Neural progenitor cell (in vitro differentiated cells): ENCODE measurements around the gene ENDOU. TPM values are rescaled to one million over a fixed set of nuclear protein-coding genes. Genes with fewer than 3 reads are reported as not detected.

Source experiments
- DNase-seq: peaks from one replicate; pipeline ENCODE4 v3.0.0-alpha.2; 2016; ENCODE audit warnings: low spot score
- H2AFZ ChIP-seq: fragments of 200-600 bp; sonication (generic); replicated peaks from 2 replicates; pipeline ENCODE4 v1.6.1; 2016; ENCODE audit warnings: antibody characterized with exemption
- H3F3A ChIP-seq: fragments of 200-600 bp; sonication (generic); 2 replicates; pipeline ENCODE4 v1.6.1; 2016; ENCODE audit warnings: antibody characterized with exemption, low read depth
- H3K27ac ChIP-seq: fragments of 200-600 bp; sonication (generic); 2 replicates; pipeline ENCODE4 v1.5.1; 2016; ENCODE audit warnings: mild to moderate bottlenecking
- H3K27me3 ChIP-seq: fragments of 200-600 bp; sonication (generic); 2 replicates; pipeline ENCODE4 v1.6.1; 2016; ENCODE audit warnings: mild to moderate bottlenecking, moderate library complexity
- H3K36me3 ChIP-seq: fragments of 200-600 bp; sonication (generic); 2 replicates; pipeline ENCODE4 v1.5.1; 2016
- H3K4me1 ChIP-seq: fragments of 200-600 bp; sonication (generic); 2 replicates; pipeline ENCODE4 v1.6.1; 2016; ENCODE audit warnings: mixed run types
- H3K4me2 ChIP-seq: fragments of 200-600 bp; sonication (generic); 2 replicates; pipeline ENCODE4 v1.6.1; 2016
- H3K4me3 ChIP-seq: fragments of 200-600 bp; sonication (generic); 2 replicates; pipeline ENCODE4 v1.5.1; 2016
- H3K79me2 ChIP-seq: fragments of 200-600 bp; sonication (generic); 2 replicates; pipeline ENCODE4 v1.6.1; 2016; ENCODE audit warnings: low read depth
- H3K9ac ChIP-seq: fragments of 200-600 bp; sonication (generic); 2 replicates; pipeline ENCODE4 v1.6.1; 2016
- H3K9me3 ChIP-seq: fragments of 200-600 bp; sonication (generic); 2 replicates; pipeline ENCODE4 v1.5.1; 2016; ENCODE audit warnings: low read depth
- H4K20me1 ChIP-seq: fragments of 200-600 bp; sonication (generic); 2 replicates; pipeline ENCODE4 v1.6.1; 2016; ENCODE audit warnings: low read depth
- H3K27ac Mint-ChIP-seq: 3 replicates; pipeline ENCODE4 v1.8.0; 2021; ENCODE audit warnings: mixed read lengths
- H3K27me3 Mint-ChIP-seq: 2 replicates; pipeline ENCODE4 v1.8.0; 2022; ENCODE audit warnings: low read depth, mild to moderate bottlenecking, inconsistent platforms, moderate library complexity, mixed read lengths; ENCODE audit not compliant: insufficient read depth
- H3K36me3 Mint-ChIP-seq: 3 replicates; pipeline ENCODE4 v1.8.0; 2021; ENCODE audit warnings: mixed read lengths
- H3K4me1 Mint-ChIP-seq: 3 replicates; pipeline ENCODE4 v1.8.0; 2021; ENCODE audit warnings: mixed read lengths
- H3K4me3 Mint-ChIP-seq: 3 replicates; pipeline ENCODE4 v1.8.0; 2021; ENCODE audit warnings: mild to moderate bottlenecking, moderate library complexity, mixed read lengths
- H3K9me3 Mint-ChIP-seq: 3 replicates; pipeline ENCODE4 v1.8.0; 2020; ENCODE audit warnings: mixed read lengths
- CTCF ChIP-seq: fragments of 200-600 bp; sonication (generic); IDR thresholded peaks from 2 replicates; pipeline ENCODE4 v1.5.1; 2017; ENCODE audit warnings: antibody characterized with exemption, mild to moderate bottlenecking
- EZH2 ChIP-seq: fragments of 200-600 bp; sonication (generic); IDR thresholded peaks from 2 replicates; pipeline ENCODE4 v1.6.1; 2017; ENCODE audit warnings: antibody characterized with exemption, mild to moderate bottlenecking, moderate library complexity
- EZH2phosphoT487 ChIP-seq: fragments of 200-600 bp; sonication (generic); IDR thresholded peaks from 2 replicates; pipeline ENCODE4 v1.6.1; 2017; ENCODE audit warnings: antibody characterized with exemption
- total RNA-seq: library from RNA; depleted of rRNA; stranded (reverse); fragments of >200 nt; gene quantifications from 2 replicates; pipeline ENCODE4 v1.2.3, GENCODE V29; 2015; ENCODE audit warnings: low replicate concordance

ENDOU gene
- total RNA-seq, 1 donor from 2014 or later: not detected

GRCh38 chr12:47753021-47754001 lies 28.0 kb upstream of the ENDOU start:
- no peaks in the 10 kb centered on the region for H3K79me2 ChIP-seq
- peak overlapping the region; percentile 34 for H2AFZ ChIP-seq
- H3K27me3 Mint-ChIP-seq: peaks cover 14% of the 10 kb centered on the region
- peaks cover 22% of the 10 kb centered on the region for H3K4me1 ChIP-seq
- no peak overlapping the region for H3K4me2 ChIP-seq
- no peak overlapping the region for H3K27ac ChIP-seq
- no peaks in the 10 kb centered on the region for H4K20me1 ChIP-seq
- no peaks in the 10 kb centered on the region for H3K9me3 Mint-ChIP-seq
- no peak overlapping the region for H3K4me3 Mint-ChIP-seq
- H3K9me3 ChIP-seq: no peaks in the 10 kb centered on the region
- H3K9ac ChIP-seq: no peak overlapping the region
- peak overlapping the region; percentile 46 for H3K27ac Mint-ChIP-seq
- H3F3A ChIP-seq: peaks cover 13% of the 10 kb centered on the region
- H3K27me3 ChIP-seq: no peaks in the 10 kb centered on the region
- DNase-seq: no peak
- peaks cover 37% of the 10 kb centered on the region for H3K4me1 Mint-ChIP-seq
- no peaks in the 10 kb centered on the region for H3K36me3 ChIP-seq
- no peak overlapping the region for H3K4me3 ChIP-seq
- TF ChIP-seq CTCF (no peak), EZH2 (no peak), EZH2phosphoT487 (no peak)
- H3K36me3 Mint-ChIP-seq: no peaks in the 10 kb centered on the region

- no peak overlapping the region for H3K27ac Mint-ChIP-seq
- Histone ChIP-seq H3K4me2 (no peak overlapping the region), H3K4me1 (peaks cover 15% of the 10 kb centered on the region), H3K27me3 (no peaks in the 10 kb centered on the region), H3K79me2 (no peaks in the 10 kb centered on the region), H3K9me3 (no peaks in the 10 kb centered on the region), H3K9ac (no peak overlapping the region), H3K36me3 (no peaks in the 10 kb centered on the region), H3K27ac (no peak overlapping the region), H4K20me1 (no peaks in the 10 kb centered on the region), H3F3A (peaks cover 8% of the 10 kb centered on the region), H3K4me3 (no peak overlapping the region), H2AFZ (no peak overlapping the region)
- H3K27me3 Mint-ChIP-seq: peaks cover 13% of the 10 kb centered on the region
- H3K9me3 Mint-ChIP-seq: no peaks in the 10 kb centered on the region
- H3K4me3 Mint-ChIP-seq: no peak overlapping the region
- TF ChIP-seq EZH2 (no peak), EZH2phosphoT487 (no peak), CTCF (no peak)
- no peak for DNase-seq
- H3K4me1 Mint-ChIP-seq: peaks cover 29% of the 10 kb centered on the region
- no peaks in the 10 kb centered on the region for H3K36me3 Mint-ChIP-seq
Observed at GRCh38 chr12:47752552-47752951, 27.3 kb upstream of the ENDOU start.

GRCh38 chr12:47752121-47752520 lies 26.8 kb upstream of the ENDOU start:
- Histone ChIP-seq H3K36me3 (no peaks in the 10 kb centered on the region), H3K27me3 (no peaks in the 10 kb centered on the region), H2AFZ (no peak overlapping the region), H3K9me3 (no peaks in the 10 kb centered on the region), H3K9ac (no peak overlapping the region), H3F3A (peaks cover 3% of the 10 kb centered on the region), H4K20me1 (no peaks in the 10 kb centered on the region), H3K4me3 (no peak overlapping the region), H3K27ac (no peak overlapping the region), H3K79me2 (no peaks in the 10 kb centered on the region), H3K4me1 (peaks cover 10% of the 10 kb centered on the region), H3K4me2 (no peak overlapping the region)
- Mint-ChIP-seq H3K4me1 (peaks cover 25% of the 10 kb centered on the region), H3K27me3 (peaks cover 9% of the 10 kb centered on the region), H3K36me3 (no peaks in the 10 kb centered on the region), H3K27ac (no peak overlapping the region), H3K9me3 (no peaks in the 10 kb centered on the region), H3K4me3 (peak overlapping the region; percentile 2)
- no peak for TF ChIP-seq EZH2phosphoT487
- no peak for TF ChIP-seq CTCF
- TF ChIP-seq EZH2: no peak
- no peak for DNase-seq
